Gastroesophageal sphincter (tissue), 3 donors: Measurements from ENCODE around the gene FDXACB1.

Experiments
- POLR2A ChIP-seq, 2 donors: fragments of 450-650 bp; IDR thresholded peaks; one replicate each; pipeline ENCODE4 v1.6.1; 2017; ENCODE audit warnings: antibody characterized with exemption in 2 of 2, mild to moderate bottlenecking in 2 of 2, moderate library complexity in 1 of 2
- TF ChIP-seq, protein P1 (sequence below), 4 experiments: fragments of 200-600 bp in 2 of 4; fragments of 450-650 bp in 2 of 4; sonication (generic) in 1 of 4; IDR thresholded peaks; one replicate each; pipeline ENCODE4 v1.5.1; 2017 to 2019; ENCODE audit warnings: antibody characterized with exemption in 4 of 4, mild to moderate bottlenecking in 2 of 4, moderate library complexity in 2 of 4

DNA sequence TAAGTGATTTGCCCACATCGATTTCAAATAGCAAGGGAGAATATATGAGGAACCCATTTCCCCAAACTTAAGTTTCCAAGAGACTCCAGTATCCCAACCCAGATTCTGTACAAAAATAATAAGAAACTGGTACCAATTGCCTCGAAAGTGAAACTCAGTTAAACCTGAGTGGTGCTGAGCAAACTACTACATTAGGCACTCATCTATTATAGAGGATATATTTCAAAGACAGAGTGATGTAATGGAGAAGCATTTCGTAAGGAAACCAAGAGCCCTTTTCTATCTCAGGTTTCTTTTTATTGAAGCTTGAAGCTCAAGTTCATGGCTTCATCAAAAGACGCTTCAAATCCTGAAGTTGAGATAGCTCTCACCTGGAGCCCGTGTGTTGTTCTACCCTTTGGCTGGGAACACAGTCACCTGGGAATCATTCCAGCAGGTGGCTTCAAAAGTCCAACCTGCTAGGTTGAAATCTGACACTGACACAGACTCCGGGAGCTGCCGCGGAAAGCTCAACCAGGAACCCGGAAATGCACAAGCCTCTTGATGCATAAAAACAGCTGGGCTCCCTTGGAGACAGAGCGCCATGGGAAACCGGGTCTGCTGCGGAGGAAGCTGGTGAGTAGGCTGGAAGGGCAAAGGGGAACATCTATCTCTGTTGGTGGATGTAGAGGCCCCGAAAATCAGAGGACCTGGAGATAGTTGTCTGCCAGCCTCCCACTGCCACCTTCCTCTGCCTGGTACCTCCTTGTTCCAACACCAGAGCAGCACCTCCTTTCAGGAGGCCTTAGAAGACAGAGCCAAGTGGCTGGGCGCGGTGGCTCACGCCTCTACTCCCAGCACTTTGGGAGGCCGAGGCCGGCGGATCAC lies 39.7 kb upstream of the FDXACB1 start, which contains the start of gene C11orf52:
- TF ChIP-seq, protein P1, sequence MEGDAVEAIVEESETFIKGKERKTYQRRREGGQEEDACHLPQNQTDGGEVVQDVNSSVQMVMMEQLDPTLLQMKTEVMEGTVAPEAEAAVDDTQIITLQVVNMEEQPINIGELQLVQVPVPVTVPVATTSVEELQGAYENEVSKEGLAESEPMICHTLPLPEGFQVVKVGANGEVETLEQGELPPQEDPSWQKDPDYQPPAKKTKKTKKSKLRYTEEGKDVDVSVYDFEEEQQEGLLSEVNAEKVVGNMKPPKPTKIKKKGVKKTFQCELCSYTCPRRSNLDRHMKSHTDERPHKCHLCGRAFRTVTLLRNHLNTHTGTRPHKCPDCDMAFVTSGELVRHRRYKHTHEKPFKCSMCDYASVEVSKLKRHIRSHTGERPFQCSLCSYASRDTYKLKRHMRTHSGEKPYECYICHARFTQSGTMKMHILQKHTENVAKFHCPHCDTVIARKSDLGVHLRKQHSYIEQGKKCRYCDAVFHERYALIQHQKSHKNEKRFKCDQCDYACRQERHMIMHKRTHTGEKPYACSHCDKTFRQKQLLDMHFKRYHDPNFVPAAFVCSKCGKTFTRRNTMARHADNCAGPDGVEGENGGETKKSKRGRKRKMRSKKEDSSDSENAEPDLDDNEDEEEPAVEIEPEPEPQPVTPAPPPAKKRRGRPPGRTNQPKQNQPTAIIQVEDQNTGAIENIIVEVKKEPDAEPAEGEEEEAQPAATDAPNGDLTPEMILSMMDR (IDR thresholded peaks at IDR 0.05): no peak
- no peak for TF ChIP-seq POLR2A (IDR thresholded peaks at IDR 0.05)
